Measurements from ENCODE around the gene MRPL28.
A peak's percentile ranks its signal among the peaks of the same experiment; 100 is the strongest.

Gene MRPL28

DNA sequence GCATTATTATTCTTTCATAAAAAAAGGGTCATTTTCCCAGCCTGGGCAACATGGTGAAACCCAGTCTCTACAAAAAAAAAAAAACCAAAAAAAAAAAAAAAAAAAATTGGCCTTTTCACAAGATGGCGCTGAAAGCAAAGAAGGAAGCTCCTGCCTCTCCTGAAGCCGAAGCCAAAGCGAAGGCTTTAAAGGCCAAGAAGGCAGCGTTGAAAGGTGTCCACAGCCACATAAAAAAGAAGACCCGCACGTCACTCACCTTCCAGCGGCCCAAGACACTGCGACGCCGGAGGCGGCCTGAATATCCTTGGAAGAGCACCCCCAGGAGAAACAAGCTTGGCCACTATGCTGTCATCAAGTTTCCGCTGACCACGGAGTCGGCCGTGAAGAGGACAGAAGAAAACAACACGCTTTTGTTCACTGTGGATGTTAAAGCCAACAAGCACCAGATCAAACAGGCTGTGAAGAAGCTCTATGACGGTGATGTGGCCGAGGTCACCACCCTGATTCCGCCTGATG lies 16.4 kb upstream of the MRPL28 start:
- TF ChIP-seq, protein P1, sequence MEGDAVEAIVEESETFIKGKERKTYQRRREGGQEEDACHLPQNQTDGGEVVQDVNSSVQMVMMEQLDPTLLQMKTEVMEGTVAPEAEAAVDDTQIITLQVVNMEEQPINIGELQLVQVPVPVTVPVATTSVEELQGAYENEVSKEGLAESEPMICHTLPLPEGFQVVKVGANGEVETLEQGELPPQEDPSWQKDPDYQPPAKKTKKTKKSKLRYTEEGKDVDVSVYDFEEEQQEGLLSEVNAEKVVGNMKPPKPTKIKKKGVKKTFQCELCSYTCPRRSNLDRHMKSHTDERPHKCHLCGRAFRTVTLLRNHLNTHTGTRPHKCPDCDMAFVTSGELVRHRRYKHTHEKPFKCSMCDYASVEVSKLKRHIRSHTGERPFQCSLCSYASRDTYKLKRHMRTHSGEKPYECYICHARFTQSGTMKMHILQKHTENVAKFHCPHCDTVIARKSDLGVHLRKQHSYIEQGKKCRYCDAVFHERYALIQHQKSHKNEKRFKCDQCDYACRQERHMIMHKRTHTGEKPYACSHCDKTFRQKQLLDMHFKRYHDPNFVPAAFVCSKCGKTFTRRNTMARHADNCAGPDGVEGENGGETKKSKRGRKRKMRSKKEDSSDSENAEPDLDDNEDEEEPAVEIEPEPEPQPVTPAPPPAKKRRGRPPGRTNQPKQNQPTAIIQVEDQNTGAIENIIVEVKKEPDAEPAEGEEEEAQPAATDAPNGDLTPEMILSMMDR (IDR thresholded peaks at IDR 0.05; ENCODE audit: insufficient read depth, missing control alignments) = peak; percentile 9
- DNase-seq (ENCODE audit: insufficient read length, low spot score) (no peak), FAIRE-seq (no peak)

DNA sequence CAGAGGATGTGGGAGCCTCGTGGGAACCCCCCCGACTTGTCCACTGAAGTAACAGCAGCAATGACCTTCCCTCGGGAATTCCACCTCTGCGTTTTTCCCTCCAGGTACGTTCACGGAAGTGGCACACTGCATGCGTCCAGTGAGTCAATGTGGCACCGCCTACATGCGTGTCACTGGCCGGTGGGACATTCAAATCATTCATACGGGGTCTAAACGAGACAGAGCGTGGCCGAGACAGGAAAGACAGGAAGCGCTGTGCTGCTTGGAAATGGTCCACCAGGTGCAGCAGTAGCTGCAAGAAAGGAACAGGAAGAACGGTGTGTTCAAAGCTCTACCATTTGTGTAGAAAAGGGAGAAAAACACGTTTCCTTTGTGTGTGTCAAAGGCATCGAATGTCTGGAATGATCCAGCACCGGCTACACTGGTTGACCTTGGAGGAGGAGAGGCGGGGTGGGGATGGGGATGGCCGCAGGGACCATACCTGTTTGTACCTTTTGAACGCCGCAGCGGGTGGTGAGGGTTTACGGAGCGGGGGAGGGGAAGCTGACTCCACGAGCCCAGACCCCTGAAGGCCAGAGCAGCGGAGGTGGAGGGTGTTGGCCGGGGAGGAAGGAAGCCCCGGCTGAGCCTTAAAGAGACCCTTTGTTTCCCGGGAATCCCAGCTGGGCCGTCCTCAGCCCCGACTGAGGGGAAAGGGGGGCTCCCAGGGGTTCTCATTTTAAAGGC lies 13.2 kb upstream of the MRPL28 start:
- no peak for FAIRE-seq
- DNase-seq (ENCODE audit: insufficient read length, low spot score) = no peak

DNA sequence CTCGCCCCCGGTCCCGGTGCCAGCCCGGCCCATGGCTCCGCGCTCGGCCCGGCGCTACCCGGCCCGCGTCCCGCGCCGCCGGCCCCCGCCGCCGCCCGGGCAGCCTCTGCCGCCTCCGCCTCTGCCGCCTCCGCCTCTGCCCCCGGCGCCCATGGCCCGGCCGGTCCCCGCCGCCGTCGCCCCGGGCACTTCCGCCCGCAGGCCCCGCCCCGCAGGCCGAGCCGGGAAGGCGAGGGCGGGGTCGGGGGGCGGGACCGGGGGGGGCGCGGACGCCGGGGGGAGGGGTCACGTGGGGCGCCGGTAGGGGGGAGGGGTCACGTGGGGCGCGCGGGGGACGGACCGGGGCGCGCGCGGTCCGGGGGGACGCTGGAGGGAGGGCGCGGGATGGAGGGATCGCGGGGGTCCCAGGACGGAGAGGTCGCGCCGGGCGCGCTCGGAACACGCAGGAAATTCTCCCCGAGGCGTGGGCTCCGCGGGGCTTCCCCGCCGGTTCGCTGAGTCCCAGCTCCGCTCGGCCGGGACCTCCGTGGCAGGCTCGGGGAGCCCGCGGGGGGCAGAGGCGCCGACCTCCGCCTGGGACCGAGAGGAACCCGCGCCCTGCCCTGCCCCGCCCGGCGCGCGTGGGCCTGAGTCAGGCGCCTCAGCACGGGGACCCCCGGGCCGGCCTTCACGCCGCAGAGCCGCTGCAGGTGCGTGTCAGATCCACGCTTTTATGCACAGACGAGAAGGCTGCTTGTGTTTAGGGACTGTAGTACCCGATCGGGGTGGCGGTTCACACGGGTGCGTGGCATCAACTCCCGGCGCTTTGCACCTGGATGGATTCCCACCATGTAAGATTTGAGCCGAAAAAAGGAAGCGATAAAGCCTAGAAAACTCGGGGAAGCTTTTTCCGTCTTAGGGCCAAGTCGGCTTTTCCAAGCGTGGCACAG lies 11.7 kb upstream of the MRPL28 start, which contains the start of gene PGAP6:
Gene PGAP6 (minus strand): TSS at position 190 of the 929 bp plus-strand sequence. CDS start 157 bp downstream, at position 33.
- FAIRE-seq = no peak
- TF ChIP-seq, protein P1 (IDR thresholded peaks at IDR 0.05; ENCODE audit: insufficient read depth, missing control alignments) = no peak
- peak; percentile 81 for DNase-seq (ENCODE audit: insufficient read length, low spot score)

More for the DNA sequence above, 13.2 kb upstream of the MRPL28 start:
- TF ChIP-seq, protein P1 (IDR thresholded peaks at IDR 0.05; ENCODE audit: insufficient read depth, missing control alignments) = no peak

DNA sequence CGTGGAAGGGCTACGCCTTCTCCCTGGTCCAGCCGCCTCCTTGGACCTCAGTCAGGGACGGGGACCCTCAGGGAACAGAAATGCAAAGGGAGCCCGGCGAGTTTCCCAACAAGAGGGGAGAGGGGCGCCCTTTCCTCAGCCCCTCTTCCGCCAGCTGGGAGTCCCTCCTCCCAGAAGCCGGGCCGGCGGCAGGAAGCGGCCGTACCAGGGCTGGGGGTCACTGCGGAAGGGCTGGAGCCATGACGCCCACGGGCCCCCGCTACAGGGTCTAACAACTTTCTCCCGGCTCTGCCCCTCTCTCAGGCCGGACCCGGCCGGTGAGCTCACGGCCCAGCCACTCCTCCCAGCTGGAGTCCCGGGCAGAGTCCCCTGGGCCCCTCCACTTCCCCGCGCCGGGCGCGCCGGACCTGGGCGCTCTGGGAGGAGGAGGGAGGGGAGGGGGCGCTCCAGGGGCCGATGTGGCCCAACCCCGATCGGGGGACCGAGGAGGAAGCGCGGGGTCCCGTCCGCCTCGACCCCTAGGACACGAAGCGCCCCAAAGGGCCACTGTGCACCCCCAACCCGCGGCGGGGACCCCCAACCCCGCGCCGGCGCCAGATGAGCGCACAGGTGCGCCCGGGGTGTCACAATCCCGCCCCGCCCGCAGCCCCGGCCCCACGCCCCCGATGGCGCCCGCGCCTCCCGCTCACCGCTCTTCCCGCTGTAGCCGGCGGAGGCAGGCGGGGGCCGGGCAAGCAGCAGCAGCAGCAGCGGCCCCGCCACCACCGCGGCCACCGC lies 10.9 kb upstream of the MRPL28 start:
- FAIRE-seq (no peak), DNase-seq (ENCODE audit: insufficient read length, low spot score) (no peak)
- TF ChIP-seq, protein P1 (IDR thresholded peaks at IDR 0.05; ENCODE audit: insufficient read depth, missing control alignments) = no peak

DNA sequence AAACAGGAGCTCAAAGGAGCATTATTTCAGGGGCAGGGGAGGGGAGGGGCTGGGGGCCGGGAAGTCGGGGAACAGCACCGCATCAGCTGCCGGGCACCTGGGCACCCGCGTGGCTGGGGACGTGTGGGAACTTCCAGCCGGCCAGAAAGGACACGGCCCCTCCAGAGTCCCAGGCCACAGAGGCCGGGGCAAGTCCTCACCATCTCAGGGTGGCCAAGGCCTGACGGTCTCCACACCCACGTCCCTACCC lies 10.3 kb upstream of the MRPL28 start:
- FAIRE-seq (no peak), DNase-seq (ENCODE audit: insufficient read length, low spot score) (no peak)
- TF ChIP-seq, protein P1 (IDR thresholded peaks at IDR 0.05; ENCODE audit: insufficient read depth, missing control alignments) = no peak

DNA sequence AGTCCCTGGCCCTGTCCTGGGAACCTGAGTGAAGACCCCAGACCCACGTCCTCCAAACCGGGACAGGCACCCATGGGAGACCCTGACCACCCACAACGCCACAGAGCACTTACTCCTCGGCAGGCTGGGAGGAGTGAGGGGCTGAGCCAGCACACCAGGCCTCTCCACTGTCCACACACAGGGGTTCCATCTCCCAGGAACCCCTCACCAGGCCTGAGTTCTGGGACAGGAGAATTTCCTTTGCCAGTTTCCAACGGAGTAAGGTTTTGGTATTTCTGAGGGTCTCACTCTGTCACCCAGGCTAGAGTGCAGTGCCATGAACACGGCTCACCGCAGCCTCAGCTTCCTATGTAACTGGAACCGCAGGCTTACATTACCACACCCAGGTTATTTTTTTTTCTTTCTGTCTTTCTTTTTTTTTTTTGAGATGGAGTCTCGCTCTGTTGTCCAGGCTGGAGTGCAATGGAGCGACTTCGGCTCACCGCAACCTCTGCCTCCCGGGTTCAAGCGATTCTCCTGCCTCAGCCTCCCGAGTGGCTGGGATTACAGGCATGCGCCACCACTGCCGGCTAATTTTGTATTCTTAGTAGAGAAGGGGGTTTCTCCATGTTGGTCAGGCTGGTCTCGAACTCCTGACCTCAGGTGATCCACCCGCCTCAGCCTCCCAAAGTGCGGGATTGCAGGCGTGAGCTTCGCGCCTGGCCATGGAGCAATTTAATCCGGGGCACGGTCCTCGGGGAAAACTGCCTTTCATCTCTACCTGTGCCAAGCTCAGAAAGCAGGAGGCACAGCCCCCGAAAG lies 9.8 kb upstream of the MRPL28 start:
- TF ChIP-seq, protein P1 (IDR thresholded peaks at IDR 0.05; ENCODE audit: insufficient read depth, missing control alignments) = no peak
- DNase-seq (ENCODE audit: insufficient read length, low spot score) = no peak
- no peak for FAIRE-seq
